Measurements from ENCODE around the gene KIF17.

Gene KIF17

DNA sequence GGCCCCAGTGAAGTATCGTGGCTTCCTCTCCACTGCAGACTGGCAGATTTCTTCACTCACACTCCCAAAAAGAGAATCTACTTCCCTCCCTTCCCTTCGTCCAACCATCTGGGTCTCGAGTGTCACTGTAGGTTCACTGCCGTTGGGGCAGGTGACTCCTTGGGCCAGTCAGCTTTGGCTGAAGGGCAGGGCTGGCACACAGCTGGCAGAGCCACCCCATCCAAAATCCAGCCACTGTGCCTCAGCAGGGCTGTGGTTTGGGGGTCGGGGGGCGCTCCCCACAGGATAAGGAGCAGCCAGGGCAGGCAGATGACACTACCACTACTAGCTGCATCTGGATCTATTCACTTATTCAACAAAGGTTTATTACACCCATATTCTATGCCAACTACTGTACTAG, 74.7 kb downstream of the KIF17 start:
- Mint-ChIP-seq H3K27ac (no peak overlapping the region), H3K27me3 (ENCODE audit: low read depth) (no peaks in the 10 kb centered on the region), H3K4me1 (no peaks in the 10 kb centered on the region), H3K9me3 (no peaks in the 10 kb centered on the region), H3K4me3 (no peak overlapping the region), H3K36me3 (ENCODE audit: low read depth) (peaks cover 37% of the 10 kb centered on the region)
- TF ChIP-seq, protein P1, sequence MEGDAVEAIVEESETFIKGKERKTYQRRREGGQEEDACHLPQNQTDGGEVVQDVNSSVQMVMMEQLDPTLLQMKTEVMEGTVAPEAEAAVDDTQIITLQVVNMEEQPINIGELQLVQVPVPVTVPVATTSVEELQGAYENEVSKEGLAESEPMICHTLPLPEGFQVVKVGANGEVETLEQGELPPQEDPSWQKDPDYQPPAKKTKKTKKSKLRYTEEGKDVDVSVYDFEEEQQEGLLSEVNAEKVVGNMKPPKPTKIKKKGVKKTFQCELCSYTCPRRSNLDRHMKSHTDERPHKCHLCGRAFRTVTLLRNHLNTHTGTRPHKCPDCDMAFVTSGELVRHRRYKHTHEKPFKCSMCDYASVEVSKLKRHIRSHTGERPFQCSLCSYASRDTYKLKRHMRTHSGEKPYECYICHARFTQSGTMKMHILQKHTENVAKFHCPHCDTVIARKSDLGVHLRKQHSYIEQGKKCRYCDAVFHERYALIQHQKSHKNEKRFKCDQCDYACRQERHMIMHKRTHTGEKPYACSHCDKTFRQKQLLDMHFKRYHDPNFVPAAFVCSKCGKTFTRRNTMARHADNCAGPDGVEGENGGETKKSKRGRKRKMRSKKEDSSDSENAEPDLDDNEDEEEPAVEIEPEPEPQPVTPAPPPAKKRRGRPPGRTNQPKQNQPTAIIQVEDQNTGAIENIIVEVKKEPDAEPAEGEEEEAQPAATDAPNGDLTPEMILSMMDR (IDR thresholded peaks at IDR 0.05; ENCODE audit: unreplicated experiment in 3 of 3), result no peak

DNA sequence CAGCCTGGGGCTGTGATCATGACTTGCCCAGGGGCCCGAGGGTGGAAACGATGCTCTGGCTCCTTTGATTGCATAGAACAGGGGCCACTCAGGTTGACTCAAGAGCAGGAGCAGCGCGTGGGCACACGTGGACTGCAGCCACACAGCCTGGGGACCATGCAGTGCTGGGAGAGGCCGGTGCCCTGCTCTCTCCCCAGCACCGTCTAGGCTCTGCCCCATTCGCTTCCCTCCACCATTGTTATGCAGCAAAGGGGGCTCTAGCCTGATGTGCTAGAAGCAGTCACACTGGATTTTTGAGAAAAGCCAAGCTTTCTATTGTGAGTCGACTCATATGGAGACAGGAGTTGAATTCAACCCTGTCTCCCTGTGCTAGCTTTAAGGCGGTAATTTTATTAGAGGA, 75.8 kb downstream of the KIF17 start:
- peaks cover 40% of the 10 kb centered on the region for H3K36me3 Mint-ChIP-seq (ENCODE audit: low read depth)
- no peaks in the 10 kb centered on the region for H3K9me3 Mint-ChIP-seq
- H3K27ac Mint-ChIP-seq, result no peak overlapping the region
- TF ChIP-seq, protein P1 (IDR thresholded peaks at IDR 0.05; ENCODE audit: unreplicated experiment in 3 of 3), result no peak
- no peak overlapping the region for H3K4me3 Mint-ChIP-seq
- H3K27me3 Mint-ChIP-seq (ENCODE audit: low read depth), result no peaks in the 10 kb centered on the region
- H3K4me1 Mint-ChIP-seq, result no peaks in the 10 kb centered on the region

DNA sequence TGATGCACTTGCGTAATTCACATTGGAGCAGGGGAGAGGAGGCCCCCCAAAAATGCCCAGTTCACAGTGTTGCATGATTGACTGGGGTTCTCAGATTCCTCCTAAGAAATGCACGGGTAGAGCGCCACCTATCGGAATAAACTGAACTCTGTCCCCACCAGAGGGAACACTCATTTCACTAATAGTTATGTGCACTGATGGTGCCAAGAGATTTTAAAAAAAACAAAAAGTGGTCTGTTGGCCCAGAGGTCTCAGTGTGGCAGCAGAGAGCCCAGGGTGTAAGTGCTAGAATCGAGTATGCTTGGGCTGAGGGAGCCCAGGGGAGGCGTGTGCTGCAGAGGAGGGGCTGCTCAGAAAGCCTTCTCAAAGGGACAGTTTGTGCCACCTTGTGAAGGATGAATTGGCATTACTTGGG, 77.6 kb downstream of the KIF17 start:
- Mint-ChIP-seq H3K27me3 (ENCODE audit: low read depth) (no peaks in the 10 kb centered on the region), H3K4me1 (no peaks in the 10 kb centered on the region), H3K9me3 (no peaks in the 10 kb centered on the region), H3K4me3 (no peak overlapping the region), H3K36me3 (ENCODE audit: low read depth) (peaks cover 46% of the 10 kb centered on the region), H3K27ac (no peak overlapping the region)
- TF ChIP-seq, protein P1 (IDR thresholded peaks at IDR 0.05; ENCODE audit: unreplicated experiment in 3 of 3), result peak; percentile 80 to 87 (median 84)

DNA sequence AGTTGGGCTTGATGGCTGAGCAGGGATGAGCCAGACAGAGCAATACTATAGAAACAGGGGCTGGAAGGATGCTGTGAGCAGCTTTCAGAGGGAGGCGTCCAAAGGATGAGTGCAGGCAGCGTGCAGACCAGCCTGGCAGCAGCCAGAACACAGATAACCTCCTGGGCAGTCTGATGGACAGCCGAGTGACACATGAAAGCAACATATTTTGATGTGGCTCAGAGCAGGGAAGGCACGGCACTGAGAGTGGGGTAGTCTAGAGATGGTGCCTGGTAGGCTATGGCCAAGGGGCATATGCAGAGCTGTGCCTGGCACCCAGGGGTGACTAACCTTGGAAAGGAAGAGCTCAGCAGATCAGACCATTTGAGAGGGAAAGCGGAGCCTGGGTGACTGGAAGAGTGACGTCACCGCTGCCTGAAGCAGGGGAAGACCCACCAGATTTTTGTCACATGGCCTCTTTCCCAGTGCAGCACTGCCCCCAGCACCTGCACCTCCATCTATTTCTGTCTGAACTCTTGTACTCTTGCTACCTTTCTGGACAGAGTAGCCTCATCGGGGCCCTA, 80.9 kb downstream of the KIF17 start:
- no peak overlapping the region for H3K4me3 Mint-ChIP-seq
- TF ChIP-seq, protein P1 (IDR thresholded peaks at IDR 0.05; ENCODE audit: unreplicated experiment in 3 of 3), result no peak
- no peaks in the 10 kb centered on the region for H3K27me3 Mint-ChIP-seq (ENCODE audit: low read depth)
- peaks cover 17% of the 10 kb centered on the region for H3K4me1 Mint-ChIP-seq
- H3K36me3 Mint-ChIP-seq (ENCODE audit: low read depth), result peaks cover 31% of the 10 kb centered on the region
- no peaks in the 10 kb centered on the region for H3K9me3 Mint-ChIP-seq
- H3K27ac Mint-ChIP-seq, result no peak overlapping the region

DNA sequence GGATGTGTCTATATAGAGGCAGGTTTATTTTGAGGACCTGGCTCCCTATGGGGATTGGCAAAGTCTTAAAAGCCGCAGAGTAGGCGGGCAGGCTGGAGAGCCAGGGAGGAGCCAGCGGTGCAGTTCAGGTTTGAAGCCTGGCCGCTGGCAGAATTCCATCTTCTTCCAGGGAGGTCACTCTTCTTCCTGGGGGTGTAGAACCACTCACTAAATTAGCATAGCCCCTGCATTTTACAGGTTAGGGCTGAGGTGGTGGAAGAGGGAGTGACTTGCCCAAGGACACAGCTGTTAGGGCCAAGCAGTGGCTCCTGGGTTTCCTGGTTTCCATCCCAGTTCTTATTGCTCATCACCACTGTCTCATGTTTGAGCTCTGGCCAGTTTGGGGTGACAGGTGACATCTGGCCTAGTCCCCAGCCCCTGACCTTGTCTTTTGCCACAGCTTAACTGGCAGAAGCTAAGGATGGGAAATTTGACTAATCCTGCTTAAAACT, 83.2 kb downstream of the KIF17 start:
- peaks cover 27% of the 10 kb centered on the region for H3K4me1 Mint-ChIP-seq
- H3K27me3 Mint-ChIP-seq (ENCODE audit: low read depth), result no peaks in the 10 kb centered on the region

More for the DNA sequence above, 83.2 kb downstream of the KIF17 start:
- Mint-ChIP-seq H3K27ac (peak overlapping the region; percentile 86 to 95 (median 95)), H3K9me3 (no peaks in the 10 kb centered on the region), H3K4me3 (peak overlapping the region; percentile 91 to 96 (median 96)), H3K36me3 (ENCODE audit: low read depth) (peaks cover 21% of the 10 kb centered on the region)
- TF ChIP-seq, protein P1 (IDR thresholded peaks at IDR 0.05; ENCODE audit: unreplicated experiment in 3 of 3), result no peak
